Measurements from ENCODE around the gene EMILIN2.

The EMILIN2 gene

GRCh38 chr18:2900684-2901422 is 54.0 kb downstream of the EMILIN2 start:
- DNase-seq (ENCODE audit: low spot score): no peak

GRCh38 chr18:2901423-2901985 is 54.7 kb downstream of the EMILIN2 start:
- no peak for DNase-seq (ENCODE audit: low spot score)

- no peak for DNase-seq (ENCODE audit: low spot score)
These were observed 55.5 kb downstream of the EMILIN2 start for GRCh38 chr18:2902327-2902726.

GRCh38 chr18:2903006-2903405 is 56.2 kb downstream of the EMILIN2 start:
- DNase-seq (ENCODE audit: low spot score): no peak

GRCh38 chr18:2905854-2906703 is 59.3 kb downstream of the EMILIN2 start:
- peak; percentile 91 for DNase-seq (ENCODE audit: low spot score)

GRCh38 chr18:2906704-2907549 is 60.1 kb downstream of the EMILIN2 start:
- peak; percentile 85 for DNase-seq (ENCODE audit: low spot score)

- no peak for DNase-seq (ENCODE audit: low spot score)
These were observed 60.8 kb downstream of the EMILIN2 start for GRCh38 chr18:2907550-2908135.

- no peak for DNase-seq (ENCODE audit: low spot score)
These were observed 61.5 kb downstream of the EMILIN2 start for GRCh38 chr18:2908166-2908945.

- DNase-seq (ENCODE audit: low spot score): no peak
These were observed 62.1 kb downstream of the EMILIN2 start for GRCh38 chr18:2908946-2909335.

- DNase-seq (ENCODE audit: low spot score): no peak
These were observed 62.8 kb downstream of the EMILIN2 start for GRCh38 chr18:2909431-2910140.

- no peak for DNase-seq (ENCODE audit: low spot score)
These were observed 63.5 kb downstream of the EMILIN2 start for GRCh38 chr18:2910261-2910660.

- no peak for DNase-seq (ENCODE audit: low spot score)
These were observed 64.1 kb downstream of the EMILIN2 start for GRCh38 chr18:2910751-2911425.

GRCh38 chr18:2911533-2911932 is 64.7 kb downstream of the EMILIN2 start:
- no peak for DNase-seq (ENCODE audit: low spot score)

- DNase-seq (ENCODE audit: low spot score): no peak
These were observed 65.8 kb downstream of the EMILIN2 start for GRCh38 chr18:2912357-2913299.

GRCh38 chr18:2913398-2914005 is 66.7 kb downstream of the EMILIN2 start:
- DNase-seq (ENCODE audit: low spot score): no peak

GRCh38 chr18:2914185-2914880 is 67.5 kb downstream of the EMILIN2 start:
- DNase-seq (ENCODE audit: low spot score): no peak

- DNase-seq (ENCODE audit: low spot score): no peak
These were observed 68.1 kb downstream of the EMILIN2 start for GRCh38 chr18:2914881-2915240.
